ENCODE results near the gene RPL28.

The RPL28 gene

DNA sequence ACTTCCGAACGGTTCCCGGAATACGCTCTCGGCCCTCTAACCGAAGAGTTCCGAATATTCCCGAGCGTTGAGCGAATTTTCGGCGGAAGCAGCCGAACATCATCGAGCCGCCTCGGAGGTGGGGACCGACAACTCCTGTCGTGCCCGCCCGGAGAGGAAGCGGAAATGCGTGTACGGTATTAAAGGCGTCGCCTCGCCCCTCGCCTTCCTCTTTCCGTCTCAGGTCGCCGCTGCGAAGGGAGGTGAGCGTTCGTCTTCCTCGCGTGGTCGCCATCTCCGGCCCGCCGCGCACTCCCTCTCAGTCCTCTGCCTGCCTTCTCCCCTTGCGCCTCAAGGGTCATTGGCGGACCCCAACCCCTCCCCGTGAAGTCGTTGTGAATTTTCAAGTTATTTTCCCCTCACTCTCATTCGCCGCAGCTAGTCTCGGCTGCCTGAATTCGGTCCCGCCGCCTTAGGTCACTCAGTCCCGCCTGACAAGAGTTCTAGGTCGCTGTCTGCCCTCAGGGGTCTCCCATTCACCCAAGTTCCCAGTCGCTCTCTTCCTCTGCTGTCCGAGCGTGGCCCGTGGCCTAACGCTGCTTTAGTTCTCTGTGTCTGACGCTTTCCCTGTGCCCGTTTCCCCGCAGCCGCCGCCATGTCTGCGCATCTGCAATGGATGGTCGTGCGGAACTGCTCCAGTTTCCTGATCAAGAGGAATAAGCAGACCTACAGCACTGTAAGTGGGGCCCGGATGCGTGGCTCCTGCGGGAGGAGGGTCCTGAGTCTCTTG is at the start of gene RPL28:
Gene RPL28 (plus strand): TSS at position 209 of the 769 bp plus-strand sequence. CDS start 426 bp downstream, at position 635.
- peak; percentile 99 for DNase-seq

DNA sequence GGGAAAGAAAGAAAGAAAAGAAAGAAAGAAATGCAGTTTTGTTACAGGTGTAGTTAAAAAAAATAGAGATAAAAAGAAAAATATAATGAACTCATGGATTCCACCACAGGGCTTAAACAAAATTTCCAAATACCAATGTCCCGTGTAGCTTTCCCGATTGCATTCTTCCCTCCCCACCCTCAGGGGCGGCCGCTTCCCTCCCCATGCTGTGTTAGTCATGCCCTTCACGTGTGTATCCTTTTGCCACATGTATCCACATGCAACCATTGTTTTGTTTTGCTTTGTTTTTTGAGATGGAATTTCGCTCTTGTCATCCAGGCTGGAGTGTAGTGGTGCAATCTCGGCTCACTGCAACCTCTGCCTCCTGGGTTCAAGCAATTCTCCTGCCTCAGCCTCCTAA is 49.6 kb upstream of the RPL28 start:
- DNase-seq = no peak

DNA sequence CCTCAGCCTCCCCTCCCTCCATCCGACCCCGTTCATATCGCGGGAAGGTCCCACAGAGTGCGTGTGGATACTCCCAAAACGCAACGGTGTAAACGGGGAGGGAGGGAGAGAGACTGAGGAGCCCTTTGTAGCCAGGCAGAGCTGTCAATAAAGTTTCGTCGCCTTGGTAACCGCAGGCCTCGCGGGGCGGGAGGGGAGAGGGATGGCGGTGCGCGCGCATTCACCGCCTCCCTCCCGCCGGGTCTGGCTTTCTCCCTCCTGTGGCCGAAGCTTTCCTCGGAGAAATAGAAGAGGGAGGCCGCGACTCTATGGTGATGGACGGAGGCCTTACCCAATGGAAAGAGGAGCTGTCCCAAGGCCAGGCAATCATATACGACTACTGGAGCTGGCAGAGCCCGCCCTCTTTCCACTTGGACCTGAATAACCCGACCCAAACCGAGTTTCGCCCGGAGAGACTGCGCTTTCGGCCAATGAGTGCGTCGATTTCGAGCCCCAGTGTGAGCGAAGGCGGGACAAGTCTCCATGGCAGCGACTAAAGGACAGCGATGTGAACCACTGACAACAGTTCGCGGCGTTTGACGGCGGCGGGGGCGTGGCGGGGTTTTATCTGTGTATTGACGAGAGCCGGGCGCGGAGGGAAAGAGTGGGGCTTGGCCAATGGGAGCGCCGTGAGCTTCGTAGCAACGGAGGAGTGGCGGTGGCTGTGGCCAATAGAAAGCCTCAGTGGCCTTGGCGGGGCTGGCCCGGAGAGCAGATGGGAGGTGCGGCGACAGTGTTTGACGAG is 46.4 kb upstream of the RPL28 start, which contains the start of gene KMT5C:
Gene KMT5C (plus strand): TSS at position 772 of the 784 bp plus-strand sequence. CDS start 2,061 bp downstream, outside the sequence.
- DNase-seq = peak; percentile 100

DNA sequence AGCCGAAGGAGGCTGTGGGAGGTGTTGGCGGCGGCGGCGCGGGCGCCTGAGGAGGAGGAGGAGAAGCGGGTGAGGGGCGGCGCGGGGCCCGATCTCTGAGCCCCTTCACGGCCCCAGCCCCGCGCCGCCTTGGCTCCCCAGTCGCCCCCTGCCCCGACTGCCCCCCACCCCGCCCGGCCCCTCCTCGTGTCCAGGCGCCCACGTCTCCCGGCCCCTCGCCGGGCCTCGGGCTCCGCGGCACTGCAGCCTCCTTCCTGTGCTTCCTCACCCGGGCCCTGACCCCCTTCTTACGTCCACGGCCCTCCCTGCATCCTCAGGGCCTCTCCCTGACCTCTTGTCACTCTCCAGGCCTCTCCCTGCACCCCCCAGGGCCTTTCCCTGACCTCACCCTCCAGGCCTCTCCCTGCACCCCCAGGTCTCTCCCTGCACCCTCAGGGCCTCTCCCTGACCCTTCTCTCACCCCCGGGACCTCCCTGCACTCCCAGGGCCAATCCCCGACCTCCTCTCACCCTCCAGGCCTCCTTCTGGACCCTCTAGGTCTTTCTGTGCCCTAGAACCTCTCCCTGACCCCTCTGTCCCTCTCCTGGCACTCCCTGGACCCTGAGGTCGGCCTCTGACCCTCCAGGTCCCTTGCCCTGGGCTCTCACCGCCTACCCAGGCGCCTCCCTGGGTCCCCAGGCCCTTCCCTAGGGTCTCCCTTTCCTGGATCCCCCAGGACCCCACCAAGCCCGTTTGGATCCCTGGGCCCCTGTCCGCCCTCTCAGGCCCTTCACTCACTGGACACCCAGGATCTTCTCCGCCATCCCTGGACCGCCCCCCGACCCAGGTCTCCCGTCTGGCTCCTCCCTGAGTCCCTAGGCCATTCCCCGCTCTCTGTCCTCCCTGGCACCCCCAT is 45.6 kb upstream of the RPL28 start:
- peak; percentile 40 to 55 for DNase-seq

DNA sequence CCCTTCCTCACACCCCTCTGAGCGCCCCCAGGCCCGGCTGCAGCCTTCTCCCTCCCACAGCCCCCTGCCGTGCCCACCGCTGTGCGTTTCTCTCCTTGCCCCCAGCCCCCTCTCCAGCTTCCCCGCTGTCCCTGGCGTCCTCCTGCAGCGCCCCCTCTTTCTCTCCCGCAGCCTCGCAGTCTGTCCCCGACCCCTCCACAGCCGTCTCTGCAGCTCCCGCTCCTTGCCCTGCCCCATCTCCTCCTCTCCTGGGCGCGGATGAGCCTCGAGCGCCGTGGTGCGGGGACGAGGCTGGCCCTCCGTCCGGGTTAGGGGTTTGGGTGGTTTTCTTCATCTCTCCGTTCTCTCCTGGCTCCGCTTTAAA is 45.0 kb upstream of the RPL28 start:
- DNase-seq = no peak

DNA sequence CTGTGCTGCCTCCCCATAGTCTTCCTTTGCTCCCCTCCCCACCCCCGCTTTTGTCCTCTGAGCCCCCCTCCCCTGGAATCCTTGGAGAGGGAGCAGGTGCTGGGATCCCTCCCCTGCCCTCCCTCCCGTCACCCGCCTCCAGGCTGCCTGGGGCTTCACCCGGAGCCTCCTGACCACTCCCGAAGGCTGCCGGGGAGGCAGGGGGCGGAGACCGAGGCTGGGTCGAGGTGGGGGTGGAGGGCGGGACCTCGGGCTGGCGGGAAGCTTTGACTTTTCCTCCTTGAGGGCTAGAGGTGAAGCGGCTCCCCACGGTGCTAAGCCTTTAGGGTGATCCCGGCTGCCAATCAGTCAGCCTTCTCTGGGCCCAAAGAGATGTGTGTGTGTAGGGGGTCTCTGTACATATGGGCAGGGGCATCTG is 44.6 kb upstream of the RPL28 start:
- peak; percentile 49 to 61 for DNase-seq

DNA sequence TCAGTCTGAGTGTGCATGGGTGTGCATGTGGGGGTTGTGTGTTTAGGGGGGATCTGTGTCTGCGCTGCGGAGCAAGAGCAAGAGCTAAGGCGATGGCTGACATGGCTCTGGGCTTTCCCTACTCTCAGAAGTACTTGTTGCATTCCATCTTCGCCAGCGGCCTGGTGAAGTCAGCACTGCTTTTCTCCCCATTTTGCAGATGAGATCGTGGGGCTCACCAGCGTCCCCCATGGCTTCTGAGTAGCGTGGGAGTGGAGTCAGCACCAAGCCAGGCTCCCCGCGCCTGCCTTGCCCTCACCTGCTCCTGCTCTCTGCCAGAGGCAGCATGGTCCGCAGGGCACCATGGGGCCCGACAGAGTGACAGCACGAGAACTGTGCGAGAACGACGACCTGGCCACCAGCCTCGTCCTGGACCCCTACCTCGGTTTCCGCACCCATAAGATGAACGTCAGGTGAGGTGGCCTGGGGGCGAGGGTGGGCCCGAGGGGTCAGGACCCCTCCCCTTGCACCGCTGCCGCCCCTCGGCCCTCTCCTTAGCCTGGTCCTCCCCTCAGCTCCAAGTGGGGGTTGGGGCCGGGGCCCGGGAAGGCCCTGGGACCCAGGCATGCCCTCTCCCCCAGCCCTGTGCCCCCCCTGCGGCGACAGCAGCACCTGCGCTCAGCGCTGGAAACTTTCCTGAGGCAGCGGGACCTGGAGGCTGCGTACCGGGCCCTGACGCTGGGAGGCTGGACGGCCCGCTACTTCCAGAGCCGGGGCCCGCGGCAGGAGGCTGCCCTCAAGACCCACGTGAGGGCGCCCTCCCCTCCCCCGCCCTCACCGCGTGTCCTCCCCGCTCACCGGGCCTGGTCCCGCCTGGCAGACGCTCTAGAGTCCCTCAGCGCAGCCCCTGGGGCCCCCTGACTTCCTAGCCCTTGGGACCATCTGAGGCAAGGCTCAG is 43.9 kb upstream of the RPL28 start:
- no peak for DNase-seq

DNA sequence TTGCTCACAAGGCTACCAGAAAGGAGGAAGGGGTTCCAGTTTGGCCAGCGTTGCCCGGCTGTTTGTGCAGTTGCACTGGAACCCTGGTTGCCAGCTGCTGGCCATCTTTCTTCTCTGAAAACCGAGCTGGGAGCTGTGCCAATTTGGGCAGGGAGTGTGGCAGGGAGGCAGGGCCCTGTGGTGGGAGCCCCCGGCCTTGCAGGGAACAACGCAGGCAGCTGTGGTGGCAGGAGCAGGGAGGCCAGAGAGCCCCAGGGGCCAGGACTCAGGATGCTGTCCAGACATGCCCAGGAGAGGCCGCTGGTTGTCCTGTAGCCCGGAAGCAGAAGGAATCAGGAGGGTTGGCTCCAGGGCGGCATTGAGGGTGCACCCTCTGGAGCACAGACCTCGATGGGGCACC is 41.3 kb upstream of the RPL28 start:
- no peak for DNase-seq

DNA sequence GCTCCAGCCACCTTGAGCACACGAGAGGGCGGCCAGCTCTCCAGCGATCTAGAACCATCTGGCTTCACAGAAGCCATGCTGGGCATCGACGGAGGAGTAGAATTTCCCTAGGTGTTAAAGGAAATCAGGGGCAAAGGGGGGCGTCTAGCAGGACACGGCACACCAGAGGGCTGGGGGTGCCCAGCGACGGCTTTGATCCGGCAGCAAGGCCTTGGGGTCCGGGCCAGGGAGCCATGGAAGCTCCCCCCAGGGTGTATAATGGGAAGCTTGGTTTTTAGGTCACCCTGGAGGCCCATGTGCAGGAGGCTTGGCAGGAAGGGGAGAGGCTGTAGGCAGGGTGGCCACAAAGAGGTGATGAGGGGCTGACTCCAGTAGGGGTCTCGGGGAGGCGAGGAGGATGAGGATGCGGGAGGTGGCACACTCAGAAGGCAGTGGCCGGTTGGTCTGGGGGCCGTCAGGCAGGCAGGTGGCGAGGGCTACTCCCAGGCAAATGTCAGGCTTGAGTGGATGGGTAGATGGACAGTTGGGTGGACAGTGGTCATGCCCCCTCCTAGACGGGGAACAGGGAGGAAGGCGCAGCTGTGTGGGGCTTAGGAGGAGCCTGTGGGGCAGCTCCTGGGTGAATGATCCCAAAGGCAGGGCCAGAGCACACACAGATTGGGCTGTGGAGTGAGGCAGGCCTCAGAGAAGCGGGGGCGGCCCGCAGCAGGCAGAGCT is 40.5 kb upstream of the RPL28 start:
- DNase-seq = no peak

DNA sequence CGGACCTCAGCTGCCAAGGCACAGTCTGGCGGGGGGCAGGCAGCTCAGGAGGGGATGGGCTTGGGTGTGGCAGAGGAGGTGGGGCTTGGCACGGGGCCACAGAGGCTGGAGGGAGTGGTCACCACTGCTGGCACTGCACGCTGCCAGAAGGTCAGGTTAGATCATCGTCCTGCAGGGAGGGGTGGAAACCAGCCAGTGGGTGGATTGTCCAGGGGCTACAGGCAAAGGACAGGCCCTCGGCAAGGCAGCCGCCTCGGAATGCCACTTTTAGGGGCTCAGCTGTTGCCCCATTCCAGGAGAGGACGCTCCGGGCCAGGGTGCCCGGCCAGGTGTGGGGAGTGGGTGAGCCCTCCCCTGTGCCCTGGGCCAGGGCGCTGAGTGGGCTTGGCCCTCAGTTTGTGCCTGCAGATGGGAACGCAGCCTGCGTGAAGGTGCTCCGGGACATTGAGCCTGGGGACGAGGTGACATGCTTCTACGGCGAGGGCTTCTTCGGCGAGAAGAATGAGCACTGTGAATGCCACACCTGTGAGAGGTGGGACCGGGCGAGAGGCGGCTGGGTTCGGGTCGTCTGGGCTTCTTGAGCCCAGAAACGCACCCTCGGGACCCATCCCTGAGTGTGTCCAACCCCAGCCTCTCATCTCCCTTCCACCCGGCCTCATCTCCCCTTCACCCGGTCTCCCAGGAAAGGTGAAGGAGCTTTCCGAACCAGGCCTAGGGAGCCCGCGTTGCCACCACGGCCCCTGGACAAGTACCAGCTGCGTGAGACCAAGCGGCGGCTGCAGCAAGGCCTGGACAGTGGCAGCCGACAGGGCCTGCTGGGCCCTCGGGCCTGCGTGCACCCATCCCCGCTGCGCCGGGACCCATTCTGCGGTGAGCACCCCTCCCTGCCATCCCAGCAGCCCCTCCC is 39.7 kb upstream of the RPL28 start:
- DNase-seq = no peak

DNA sequence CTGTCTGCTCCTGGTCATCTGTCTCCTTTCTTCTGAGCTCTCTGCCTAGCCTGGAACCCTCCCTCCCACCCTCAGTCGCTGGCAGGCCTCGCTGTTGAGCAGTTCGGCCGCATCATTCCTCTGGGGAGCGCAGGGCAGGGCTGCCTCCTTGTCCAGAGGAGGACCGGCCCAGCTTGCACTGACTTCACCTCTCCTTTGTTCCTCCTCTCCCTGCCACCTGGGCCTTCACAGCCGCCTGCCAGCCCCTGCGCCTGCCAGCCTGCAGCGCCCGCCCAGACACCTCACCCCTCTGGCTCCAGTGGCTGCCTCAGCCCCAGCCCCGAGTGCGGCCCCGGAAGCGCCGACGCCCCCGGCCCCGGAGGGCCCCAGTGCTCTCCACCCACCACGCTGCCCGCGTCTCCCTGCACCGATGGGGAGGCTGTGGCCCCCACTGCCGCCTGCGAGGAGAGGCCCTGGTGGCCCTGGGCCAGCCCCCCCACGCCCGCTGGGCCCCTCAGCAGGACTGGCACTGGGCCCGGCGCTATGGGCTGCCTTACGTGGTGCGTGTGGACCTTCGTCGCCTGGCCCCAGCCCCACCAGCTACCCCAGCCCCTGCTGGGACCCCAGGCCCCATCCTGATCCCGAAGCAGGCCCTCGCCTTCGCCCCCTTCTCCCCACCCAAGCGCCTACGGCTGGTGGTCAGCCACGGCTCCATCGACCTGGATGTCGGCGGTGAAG is 38.8 kb upstream of the RPL28 start:
- DNase-seq = no peak

DNA sequence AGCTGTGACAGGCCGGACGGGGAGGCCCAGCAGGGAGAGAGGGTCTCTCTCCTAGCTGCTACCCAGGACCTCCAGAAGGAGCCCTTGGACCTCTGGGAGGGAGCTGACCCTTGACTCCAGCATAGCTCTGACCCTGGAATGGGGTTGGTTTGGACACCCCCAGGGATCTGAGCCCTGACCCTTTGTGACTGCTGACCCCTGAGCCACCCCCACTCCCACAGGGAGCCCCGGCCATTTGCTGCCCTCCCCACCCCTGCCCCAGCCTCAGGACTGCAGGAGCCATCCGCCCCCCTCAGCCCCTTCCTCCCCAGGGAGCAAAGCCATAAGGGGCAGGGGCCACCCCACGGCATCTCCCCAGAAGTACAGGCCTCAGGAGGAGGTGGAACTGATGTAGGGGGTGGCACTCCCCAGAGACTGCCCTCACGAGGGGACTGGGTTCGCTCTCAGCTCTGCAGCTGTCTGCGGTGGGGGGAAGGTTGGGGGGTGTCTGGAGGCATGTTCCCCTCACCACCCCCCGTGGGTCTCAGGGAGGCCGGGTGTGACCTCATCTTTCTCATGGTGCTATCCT is 38.2 kb upstream of the RPL28 start:
- no peak for DNase-seq

DNA sequence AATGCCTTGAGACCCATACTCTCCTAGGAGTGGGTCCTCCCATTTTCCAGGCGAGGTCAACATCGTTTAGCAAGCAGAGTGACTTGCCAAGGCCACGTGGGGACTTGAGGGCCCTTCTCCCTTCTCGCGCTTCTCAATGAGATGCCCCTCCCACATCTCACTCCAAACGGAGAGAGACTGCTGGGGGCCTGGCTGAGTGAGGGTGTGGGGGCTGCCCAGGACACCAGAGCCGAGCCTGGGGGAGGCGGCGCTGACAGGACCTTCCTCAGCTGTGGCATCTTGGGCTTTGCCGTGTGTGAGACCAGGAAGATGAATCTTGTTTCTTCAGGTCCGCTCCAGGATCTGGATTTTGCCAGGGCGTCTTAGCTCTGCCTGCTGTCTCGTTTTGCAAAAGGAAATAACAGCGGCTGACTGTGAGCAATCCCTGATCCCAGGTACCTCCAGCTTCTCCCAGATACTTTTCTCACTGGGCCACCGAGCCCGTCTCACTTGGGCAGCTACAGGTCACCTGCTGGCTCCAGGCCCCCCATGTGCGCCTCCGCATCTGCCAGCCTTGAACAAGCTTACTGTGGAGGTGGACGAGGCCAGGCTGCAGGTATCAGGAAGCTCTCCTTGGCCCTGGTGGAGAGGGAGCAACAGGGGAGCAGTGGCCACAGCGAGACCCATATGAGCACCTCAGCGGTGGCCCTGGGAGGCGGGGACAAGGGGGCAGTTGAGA is 37.3 kb upstream of the RPL28 start:
- no peak for DNase-seq

DNA sequence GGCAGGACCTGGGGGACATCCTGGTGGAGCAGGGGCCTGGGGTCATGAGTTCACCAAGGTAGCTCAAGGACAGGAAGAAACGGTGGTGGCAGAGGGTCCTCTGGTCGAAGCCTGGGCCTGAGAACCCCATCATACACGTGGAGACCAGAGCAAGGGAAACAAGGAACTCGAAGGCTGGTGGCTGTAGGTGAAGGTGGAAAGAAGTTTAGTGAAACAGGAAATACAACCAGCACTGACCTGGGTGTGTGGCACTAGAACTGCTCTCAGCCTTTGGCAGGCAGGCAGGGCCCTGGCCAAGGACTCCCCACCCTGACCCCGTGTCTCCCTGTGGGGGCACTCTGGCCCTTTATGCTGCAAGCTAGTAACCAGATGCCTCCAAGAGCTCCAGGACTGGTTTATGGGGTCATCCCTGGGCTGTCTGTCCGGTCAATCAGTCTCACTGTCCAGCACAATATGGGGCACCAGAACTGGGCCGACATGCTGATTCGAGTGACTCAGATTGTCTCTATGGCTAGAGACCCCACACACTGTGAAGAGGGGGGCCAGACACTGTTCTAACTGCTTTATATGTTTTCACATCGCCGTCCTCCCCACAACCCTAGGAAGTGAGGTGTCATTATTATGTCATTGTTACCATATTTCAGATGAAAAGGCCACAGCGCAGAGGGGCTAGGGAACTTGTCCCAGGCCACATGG is 35.0 kb upstream of the RPL28 start:
- no peak for DNase-seq

DNA sequence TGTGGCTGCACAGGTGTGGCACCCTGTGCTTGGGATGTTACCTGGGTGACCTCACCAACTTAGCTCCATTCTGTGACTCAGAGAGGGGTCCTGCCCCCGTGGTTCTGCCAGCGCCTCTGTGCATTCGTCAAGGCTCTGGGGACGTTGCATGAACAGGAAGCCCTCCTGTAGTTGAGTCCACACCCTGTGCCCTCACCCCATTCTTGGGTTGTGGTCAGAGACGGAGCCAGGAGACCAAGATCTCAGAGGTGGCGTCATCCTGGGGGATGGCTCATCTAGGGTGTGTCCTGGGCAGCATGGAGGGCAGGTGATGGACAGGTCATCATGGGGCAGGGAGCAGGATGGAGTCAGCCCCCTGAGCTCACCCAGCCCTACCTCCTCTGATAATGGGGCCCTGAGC is 33.7 kb upstream of the RPL28 start:
- DNase-seq = no peak

DNA sequence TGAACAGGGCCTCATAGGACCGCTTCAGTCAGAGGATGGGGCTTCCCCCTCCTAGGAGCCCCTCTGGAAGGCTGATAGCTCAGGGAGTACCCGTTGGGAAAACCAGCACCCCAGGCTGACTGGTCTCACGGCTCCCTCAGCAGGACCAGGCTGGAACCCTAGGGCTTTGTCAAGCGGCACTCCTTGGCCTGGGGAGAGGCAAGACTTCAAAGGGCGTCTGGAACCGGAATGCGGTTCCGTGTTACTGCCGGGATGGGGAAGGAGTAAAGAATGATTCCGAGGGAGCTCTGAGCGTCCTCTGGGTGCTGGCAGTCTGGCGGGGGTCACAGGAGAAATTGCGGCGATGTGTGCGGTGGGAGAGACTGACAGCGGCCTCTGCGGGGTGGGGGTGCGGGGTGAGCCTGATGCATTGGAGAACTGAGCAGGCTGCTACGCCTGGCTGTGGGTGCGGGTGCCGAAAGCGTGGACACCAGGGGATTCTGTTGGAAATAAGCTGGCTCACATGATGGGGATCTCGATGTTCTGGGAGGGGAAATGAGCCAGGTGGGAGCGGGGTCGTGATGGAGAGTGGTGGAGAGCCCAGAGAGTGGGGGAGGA is 33.1 kb upstream of the RPL28 start:
- DNase-seq = no peak

DNA sequence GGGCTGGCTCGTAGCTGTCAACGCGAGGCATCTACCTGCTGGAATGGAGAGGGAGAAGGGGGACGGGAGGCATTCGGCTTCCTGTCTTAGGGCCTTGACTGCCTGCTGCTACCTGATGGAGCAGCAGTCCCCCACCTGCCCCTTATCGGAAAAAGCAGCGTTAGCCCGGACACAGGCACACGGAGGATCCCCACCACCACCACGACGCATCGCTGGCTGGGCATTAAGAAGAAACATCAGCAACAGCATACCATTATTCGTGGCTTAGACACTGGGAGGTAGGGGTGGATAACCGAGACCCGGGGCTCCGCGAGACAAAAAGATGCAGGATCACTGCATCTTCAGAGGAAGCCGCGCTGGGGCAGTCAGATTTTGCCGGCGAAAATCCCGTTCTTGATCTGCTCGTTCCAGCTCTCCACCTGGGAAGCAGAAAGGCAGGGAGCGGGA is 32.4 kb upstream of the RPL28 start:
- no peak for DNase-seq

Data from CD4-positive, alpha-beta T cell treated with Interleukin-1 beta for 1 hour (primary cell).